Heart left ventricle (tissue), 16 donors: ENCODE data around the gene NCAPG. TPM values are rescaled to one million over a fixed set of nuclear protein-coding genes. Genes with fewer than 3 reads are reported as not detected.

Experiments
- ATAC-seq, 4 donors: fragments of 200-7000 bp; cut with Tn5 transposase; one replicate each; pipeline ENCODE4 v1.9.1; 2020 to 2022; ENCODE audit warnings: moderate library complexity in 4 of 4, mild to moderate bottlenecking in 3 of 4, moderate number of reproducible peaks in 1 of 4
- DNase-seq, 5 donors: peaks; one replicate each; pipeline ENCODE4 v3.0.0-alpha.2; 2020
- H3K27ac ChIP-seq, 12 donors: fragments of 200-600 bp; sonication (generic) in 4 of 12; one replicate each; pipeline versions ENCODE4 v1.5.0 to v1.8.0; 2016 to 2022; ENCODE audit warnings: mild to moderate bottlenecking in 2 of 12
- H3K27me3 ChIP-seq, 9 donors: fragments of 200-600 bp; sonication (generic) in 2 of 9; one replicate each; pipeline versions ENCODE4 v1.5.1 to v1.8.0; 2016 to 2022; ENCODE audit warnings: mild to moderate bottlenecking in 3 of 9
- H3K36me3 ChIP-seq, 9 donors: fragments of 200-600 bp; sonication (generic) in 2 of 9; one replicate each; pipeline versions ENCODE4 v1.5.0 to v1.8.0; 2018 to 2022; ENCODE audit warnings: mild to moderate bottlenecking in 2 of 9
- H3K4me1 ChIP-seq, 12 donors: fragments of 200-600 bp; sonication (generic) in 4 of 12; one replicate each; pipeline versions ENCODE4 v1.5.0 to v1.8.0; 2016 to 2022; ENCODE audit warnings: mild to moderate bottlenecking in 3 of 12
- H3K4me3 ChIP-seq, 12 donors: fragments of 200-600 bp; sonication (generic) in 4 of 12; one replicate each; pipeline versions ENCODE4 v1.5.0 to v1.8.0; 2017 to 2022; ENCODE audit warnings: mild to moderate bottlenecking in 9 of 12, moderate library complexity in 4 of 12
- H3K9me3 ChIP-seq, 12 donors: fragments of 200-600 bp; sonication (generic) in 4 of 12; one replicate each; pipeline versions ENCODE4 v1.5.0 to v1.8.0; 2016 to 2022; ENCODE audit warnings: mild to moderate bottlenecking in 1 of 12
- CTCF ChIP-seq, 12 donors: fragments of 200-600 bp; sonication (generic) in 4 of 12; IDR thresholded peaks; one replicate each; pipeline versions ENCODE4 v1.5.0 to v1.8.0; 2018 to 2022; ENCODE audit warnings: antibody characterized with exemption in 12 of 12, mild to moderate bottlenecking in 5 of 12
- POLR2A ChIP-seq, 2 donors: fragments of 450-650 bp; IDR thresholded peaks; one replicate each; pipeline ENCODE4 v1.6.1; 2017; ENCODE audit warnings: antibody characterized with exemption in 2 of 2, mild to moderate bottlenecking in 2 of 2, moderate library complexity in 2 of 2
- WGBS, 4 donors: extraction: QIAGEN DNeasy Blood & Tissue Kit in 2 of 4; methylation state at CpG; one replicate each; pipeline versions ENCODE4 v1.1.5 to v1.1.7; 2013 to 2018; 5-methylcytosine and 5-hydroxymethylcytosine counted together
- intact Hi-C, 10 donors: fragments of 100-400 bp; cut with DNase I; formaldehyde crosslinking; loops; one replicate each; pipeline versions ENCODE4 v1.11.1 to v1.14.2; 2022
- polyA plus RNA-seq, 2 donors: library from polyadenylated mRNA; stranded (reverse); fragments of 200-250 nt; gene quantifications; one replicate each; pipeline ENCODE4 v1.2.3, GENCODE V29; 2013
- total RNA-seq, 9 donors: library from RNA; depleted of rRNA in 2 of 9; stranded (reverse); fragments of >200 nt in 2 of 9; fragmentation: NEBNext Ultra II Directional in 3 of 9; extraction: Animal tissue kit (Norgen Biotek cat#: 25700) in 3 of 9; gene quantifications; one replicate each; pipeline versions ENCODE4 v1.1.0 to v1.2.4, GENCODE V29; 2016 to 2023
- donor health status: ischemic (EF 13 %, LVEDD 7.1; RV severe dilation, severe dysfunction).
- donor health status: healthy with polysubstance abuse.
- donor health status: DM: no; HTN: yes; CAD: no.
- donor health status: DM: no; HTN: no; CAD: no.
- donor health status: ischemic (EF 25% LVEDD 6.9; RV normal size, moderate dysfunction).
- donor health status: ischemic (EF 25% LVEDD 5.7; RV mildly dilated, moderate dysfunction).
- donor health status: healthy.
- donor health status: DM: yes; HTN: yes; CAD: no.
- donor health status: ischemic (EF 35%, LVEDD 5.7; RV mildly dilated, moderate dysfunction).
- donor health status: nonischemic (EF 11% LVEDD 7.7; RV severe dilation, severe dysfunction).
- donor health status: DM: yes; HTN: yes; CAD: no.
- donor health status: PGD.
- donor health status: ischemic (EF 29% LVEDD 5.4; RV normal size, mild dysfunction).
- donor health status: nonischemic (EF 23%, LVEDD 6.1; RV moderate dilation, normal function).

Gene NCAPG
- total and polyA plus RNA-seq, 11 donors, result 0.08 to 5.4 (median 0.60) TPM; not detected in 1

- Histone ChIP-seq H3K9me3 (no peaks in the 10 kb centered on the region), H3K36me3 (peaks cover 0 to 19% (median 7%) of the 10 kb centered on the region in 9 donors), H3K4me3 (no peak overlapping the region), H3K27ac (no peak overlapping the region), H3K27me3 (no peaks in the 10 kb centered on the region), H3K4me1 (no peaks in the 10 kb centered on the region)
- WGBS, 4 donors, result 93 to 98% (median 95%) methylated on average over 2 of the region's 2 CpGs
- no peak for DNase-seq
- TF ChIP-seq CTCF (IDR thresholded peaks at IDR 0.05) (no peak), POLR2A (IDR thresholded peaks at IDR 0.05) (no peak)
- intact Hi-C loops, result no loop called here
- ATAC-seq, result no peak
Measured at GRCh38 chr4:17884511-17884910, 73.7 kb downstream of the NCAPG start.

GRCh38 chr4:17889692-17890091 is 78.9 kb downstream of the NCAPG start:
- Histone ChIP-seq H3K27ac (no peak overlapping the region), H3K4me1 (no peaks in the 10 kb centered on the region), H3K9me3 (no peaks in the 10 kb centered on the region), H3K36me3 (peaks cover 0 to 10% (median under 1%) of the 10 kb centered on the region in 9 donors), H3K27me3 (no peaks in the 10 kb centered on the region), H3K4me3 (no peak overlapping the region)
- intact Hi-C loops, result no loop called here
- DNase-seq, result no peak
- WGBS, 4 donors, result 93 to 96% (median 94%) methylated on average over 1 of the region's 1 CpG
- no peak for TF ChIP-seq CTCF (IDR thresholded peaks at IDR 0.05)
- TF ChIP-seq POLR2A (IDR thresholded peaks at IDR 0.05), result no peak
- no peak for ATAC-seq

- TF ChIP-seq POLR2A (IDR thresholded peaks at IDR 0.05) (no peak), CTCF (IDR thresholded peaks at IDR 0.05) (no peak)
- H3K4me1 ChIP-seq, result no peaks in the 10 kb centered on the region
- ATAC-seq, result no peak
- no peaks in the 10 kb centered on the region for H3K27me3 ChIP-seq
- no peaks in the 10 kb centered on the region for H3K9me3 ChIP-seq
- no peak for DNase-seq
- intact Hi-C loops, result no loop called here
- 88 to 95% (median 91%) methylated on average over 3 of the region's 3 CpGs for WGBS, 4 donors
- H3K4me3 ChIP-seq, result no peak overlapping the region
- H3K36me3 ChIP-seq, result no peaks in the 10 kb centered on the region
- H3K27ac ChIP-seq, result no peak overlapping the region
Measured at GRCh38 chr4:17894421-17894820, 83.6 kb downstream of the NCAPG start.

Other genes with a start within 250 kb of the NCAPG start
- gene LAP3, start 233.8 kb upstream of the NCAPG start, total RNA-seq, result 100 to 1,000 TPM in 1 of 9 donors, 10 to 100 TPM in 8; 52.7 to 281 (median 66.1) TPM
- gene LAP3, start 233.8 kb upstream of the NCAPG start, polyA plus RNA-seq, result 10 to 100 TPM; 14.4 to 70.4 TPM
- gene MED28, start 196.3 kb upstream of the NCAPG start, total RNA-seq, result 10 to 100 TPM in 7 of 9 donors, 1 to 10 TPM in 2; 4.4 to 22.1 (median 15.0) TPM
- 1 to 10 TPM; 4.8 to 8.8 TPM for gene MED28, start 196.3 kb upstream of the NCAPG start, polyA plus RNA-seq
- under 1 TPM in 1 of 9 donors, not detected in 8; 0.08 TPM for gene FAM184B, start 29.4 kb upstream of the NCAPG start, total RNA-seq
- under 1 TPM in 1 of 2 donors, not detected in 1; 0.04 TPM for gene FAM184B, start 29.4 kb upstream of the NCAPG start, polyA plus RNA-seq
- gene DCAF16, start 222 bp upstream of the NCAPG start, total RNA-seq, result 10 to 100 TPM; 14.2 to 23.5 (median 19.1) TPM
- 10 to 100 TPM in 1 of 2 donors, 1 to 10 TPM in 1; 6.0 to 11.1 TPM for gene DCAF16, start 222 bp upstream of the NCAPG start, polyA plus RNA-seq
- 10 to 100 TPM in 2 of 9 donors, 1 to 10 TPM in 7; 4.6 to 12.1 (median 6.0) TPM for gene LCORL, start 210.8 kb downstream of the NCAPG start, total RNA-seq
- gene LCORL, start 210.8 kb downstream of the NCAPG start, polyA plus RNA-seq, result 1 to 10 TPM; 1.3 to 2.7 TPM